ENCODE data around the gene PALLD.

Gene PALLD

GRCh38 chr4:168832763-168833575 is 336.1 kb downstream of the PALLD start:
- H3K4me1 ChIP-seq (ENCODE audit: control insufficient read depth, insufficient read depth, low read length): no peaks in the 10 kb centered on the region
- peak overlapping the region; percentile 60 for H3K9ac ChIP-seq (ENCODE audit: low read depth, low read length)
- no peaks in the 10 kb centered on the region for H3K9me3 ChIP-seq (ENCODE audit: control insufficient read depth, insufficient read depth, low read length)
- H3K27me3 ChIP-seq (ENCODE audit: control insufficient read depth, insufficient read depth, low read length): peaks cover 27% of the 10 kb centered on the region
- peak overlapping the region; percentile 87 for H3K4me3 ChIP-seq (ENCODE audit: low read depth, low read length)
- no peaks in the 10 kb centered on the region for H3K36me3 ChIP-seq (ENCODE audit: control insufficient read depth, insufficient read depth, low read length)

DNA sequence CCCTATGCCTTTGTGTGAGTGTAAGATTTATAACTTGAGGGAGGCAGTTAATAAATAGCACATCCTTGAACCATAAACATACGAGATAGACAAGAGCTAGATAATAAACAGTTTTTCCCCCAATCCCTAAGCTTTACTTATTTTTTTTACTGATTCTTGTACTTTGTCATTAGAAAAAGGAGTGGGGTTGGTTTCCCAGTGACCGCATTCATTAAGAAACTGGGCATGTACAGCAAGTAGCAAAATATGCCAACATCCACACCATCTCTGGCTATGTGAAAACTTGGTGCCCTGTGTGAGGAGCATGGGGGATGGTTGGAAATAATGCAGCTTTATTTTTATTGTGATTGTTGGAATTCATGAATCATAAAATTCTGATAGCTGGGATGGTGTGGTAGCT is 337.0 kb downstream of the PALLD start:
- Histone ChIP-seq H3K36me3 (ENCODE audit: control insufficient read depth, insufficient read depth, low read length) (no peaks in the 10 kb centered on the region), H3K9ac (ENCODE audit: low read depth, low read length) (no peak overlapping the region)

GRCh38 chr4:168835880-168836454 is 339.1 kb downstream of the PALLD start:
- Histone ChIP-seq H3K36me3 (ENCODE audit: control insufficient read depth, insufficient read depth, low read length) (no peaks in the 10 kb centered on the region), H3K9ac (ENCODE audit: low read depth, low read length) (no peak overlapping the region), H3K4me3 (ENCODE audit: low read depth, low read length) (no peak overlapping the region), H3K27me3 (ENCODE audit: control insufficient read depth, insufficient read depth, low read length) (peaks cover 17% of the 10 kb centered on the region), H3K4me1 (ENCODE audit: control insufficient read depth, insufficient read depth, low read length) (peaks cover 7% of the 10 kb centered on the region), H3K9me3 (ENCODE audit: control insufficient read depth, insufficient read depth, low read length) (no peaks in the 10 kb centered on the region)

More for the DNA sequence above, 337.0 kb downstream of the PALLD start:
- no peaks in the 10 kb centered on the region for H3K9me3 ChIP-seq (ENCODE audit: control insufficient read depth, insufficient read depth, low read length)
- peak overlapping the region; percentile 87 for H3K4me3 ChIP-seq (ENCODE audit: low read depth, low read length)
- H3K4me1 ChIP-seq (ENCODE audit: control insufficient read depth, insufficient read depth, low read length): no peaks in the 10 kb centered on the region
- peaks cover 27% of the 10 kb centered on the region for H3K27me3 ChIP-seq (ENCODE audit: control insufficient read depth, insufficient read depth, low read length)

- H3K4me3 ChIP-seq (ENCODE audit: low read depth, low read length): no peak overlapping the region
- H3K9me3 ChIP-seq (ENCODE audit: control insufficient read depth, insufficient read depth, low read length): no peaks in the 10 kb centered on the region
- H3K9ac ChIP-seq (ENCODE audit: low read depth, low read length): no peak overlapping the region
- H3K4me1 ChIP-seq (ENCODE audit: control insufficient read depth, insufficient read depth, low read length): peaks cover 10% of the 10 kb centered on the region
- no peaks in the 10 kb centered on the region for H3K36me3 ChIP-seq (ENCODE audit: control insufficient read depth, insufficient read depth, low read length)
- peaks cover 12% of the 10 kb centered on the region for H3K27me3 ChIP-seq (ENCODE audit: control insufficient read depth, insufficient read depth, low read length)
Measured at GRCh38 chr4:168836490-168836889, 339.6 kb downstream of the PALLD start.

DNA sequence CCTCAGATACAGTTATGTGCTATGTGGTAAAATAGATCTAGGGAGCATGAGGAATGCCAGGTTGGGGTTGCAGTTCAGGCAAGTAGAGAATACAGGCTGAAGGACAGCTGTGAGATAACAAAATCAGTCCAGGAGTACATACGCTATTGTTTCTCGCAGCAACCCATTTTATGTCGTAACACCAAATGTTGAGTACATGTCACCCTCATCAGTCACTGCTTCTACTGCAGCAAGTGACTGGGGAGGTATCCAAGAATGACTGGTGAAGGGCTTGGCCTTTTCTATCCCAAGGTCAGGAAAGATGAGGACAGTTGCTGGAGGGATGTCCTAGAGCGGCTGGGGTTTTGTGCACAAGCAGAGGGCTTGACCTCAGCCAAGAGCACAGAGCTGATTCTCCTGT is 341.1 kb downstream of the PALLD start:
- Histone ChIP-seq H3K4me1 (ENCODE audit: control insufficient read depth, insufficient read depth, low read length) (peaks cover 22% of the 10 kb centered on the region), H3K9ac (ENCODE audit: low read depth, low read length) (no peak overlapping the region), H3K27me3 (ENCODE audit: control insufficient read depth, insufficient read depth, low read length) (peaks cover 16% of the 10 kb centered on the region), H3K9me3 (ENCODE audit: control insufficient read depth, insufficient read depth, low read length) (no peaks in the 10 kb centered on the region), H3K36me3 (ENCODE audit: control insufficient read depth, insufficient read depth, low read length) (no peaks in the 10 kb centered on the region), H3K4me3 (ENCODE audit: low read depth, low read length) (no peak overlapping the region)

GRCh38 chr4:168839758-168840391 is 343.0 kb downstream of the PALLD start:
- peaks cover 22% of the 10 kb centered on the region for H3K4me1 ChIP-seq (ENCODE audit: control insufficient read depth, insufficient read depth, low read length)

DNA sequence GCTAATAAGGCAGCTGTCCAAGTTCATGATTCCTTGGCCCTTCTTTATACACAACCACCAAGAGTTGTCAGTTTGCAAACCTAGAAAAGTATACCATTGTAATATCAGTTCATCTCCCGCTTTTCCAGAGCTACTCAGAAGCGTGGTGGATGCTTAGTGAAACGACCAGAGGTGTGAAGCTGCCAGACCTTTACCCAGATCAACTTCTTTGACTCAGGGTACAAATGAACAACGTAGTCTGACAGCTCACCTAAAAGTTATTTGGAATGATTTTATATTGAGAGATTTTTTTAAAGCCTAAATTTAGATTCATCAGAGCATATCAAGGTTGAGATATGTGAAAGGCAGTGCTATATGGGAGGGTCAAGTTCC is 343.5 kb downstream of the PALLD start:
- H3K4me1 ChIP-seq (ENCODE audit: control insufficient read depth, insufficient read depth, low read length): peaks cover 22% of the 10 kb centered on the region
- H3K9me3 ChIP-seq (ENCODE audit: control insufficient read depth, insufficient read depth, low read length): no peaks in the 10 kb centered on the region
- peaks cover 6% of the 10 kb centered on the region for H3K27me3 ChIP-seq (ENCODE audit: control insufficient read depth, insufficient read depth, low read length)
- H3K9ac ChIP-seq (ENCODE audit: low read depth, low read length): no peak overlapping the region
- no peaks in the 10 kb centered on the region for H3K36me3 ChIP-seq (ENCODE audit: control insufficient read depth, insufficient read depth, low read length)
- H3K4me3 ChIP-seq (ENCODE audit: low read depth, low read length): no peak overlapping the region

More at GRCh38 chr4:168839758-168840391, 343.0 kb downstream of the PALLD start:
- Histone ChIP-seq H3K27me3 (ENCODE audit: control insufficient read depth, insufficient read depth, low read length) (peaks cover 6% of the 10 kb centered on the region), H3K9ac (ENCODE audit: low read depth, low read length) (no peak overlapping the region), H3K4me3 (ENCODE audit: low read depth, low read length) (no peak overlapping the region), H3K36me3 (ENCODE audit: control insufficient read depth, insufficient read depth, low read length) (no peaks in the 10 kb centered on the region), H3K9me3 (ENCODE audit: control insufficient read depth, insufficient read depth, low read length) (no peaks in the 10 kb centered on the region)

DNA sequence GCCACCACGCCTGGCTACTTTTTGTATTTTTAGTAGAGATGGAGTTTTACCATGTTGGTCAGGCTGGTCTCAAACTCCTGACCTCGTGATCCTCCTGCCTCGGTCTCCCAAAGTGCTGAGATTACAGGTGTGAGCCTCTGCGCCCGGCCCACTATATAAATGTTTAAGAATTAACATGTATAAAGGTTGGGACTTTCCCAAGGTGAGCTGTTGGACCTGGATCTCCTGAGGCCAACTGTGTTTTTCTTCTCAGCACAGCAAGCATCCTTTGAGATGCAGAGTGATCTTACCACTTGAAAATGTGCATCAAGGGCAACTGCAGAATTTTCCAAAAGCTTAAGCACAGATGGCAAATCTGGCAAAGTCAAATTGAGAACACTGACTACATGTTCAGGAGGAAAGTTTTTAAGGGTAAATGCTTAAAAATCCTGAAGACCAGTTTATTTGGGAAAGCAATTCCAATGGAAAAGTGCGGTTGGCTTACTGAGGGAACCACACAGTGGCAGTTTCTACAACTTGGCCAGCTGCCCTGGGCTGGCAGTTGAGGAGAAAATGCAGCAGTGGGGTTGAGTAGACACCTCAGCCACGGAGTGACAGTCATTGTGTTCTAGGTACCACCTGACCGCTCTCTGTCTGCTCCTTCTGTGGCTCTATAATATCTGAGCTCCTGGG is 344.3 kb downstream of the PALLD start:
- Histone ChIP-seq H3K36me3 (ENCODE audit: control insufficient read depth, insufficient read depth, low read length) (no peaks in the 10 kb centered on the region), H3K9me3 (ENCODE audit: control insufficient read depth, insufficient read depth, low read length) (no peaks in the 10 kb centered on the region), H3K4me1 (ENCODE audit: control insufficient read depth, insufficient read depth, low read length) (peaks cover 24% of the 10 kb centered on the region), H3K27me3 (ENCODE audit: control insufficient read depth, insufficient read depth, low read length) (peaks cover 6% of the 10 kb centered on the region), H3K4me3 (ENCODE audit: low read depth, low read length) (no peak overlapping the region), H3K9ac (ENCODE audit: low read depth, low read length) (no peak overlapping the region)

DNA sequence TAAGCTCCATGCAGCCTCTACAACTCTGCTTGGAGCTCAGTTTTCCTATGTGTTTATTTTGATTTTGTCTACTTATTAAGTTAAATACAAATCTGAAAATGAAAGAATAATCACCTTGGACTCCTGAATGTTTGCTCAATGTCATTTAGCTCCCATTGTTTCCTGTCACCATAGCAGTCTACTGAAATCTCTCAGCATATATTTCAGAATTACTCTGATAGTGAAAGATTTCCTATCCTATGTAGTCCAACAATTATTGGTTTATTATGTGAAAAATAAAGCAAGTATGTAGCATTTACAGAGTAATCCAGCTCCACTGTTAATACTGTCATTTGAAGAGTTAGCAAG is 344.8 kb downstream of the PALLD start:
- Histone ChIP-seq H3K4me1 (ENCODE audit: control insufficient read depth, insufficient read depth, low read length) (peaks cover 29% of the 10 kb centered on the region), H3K27me3 (ENCODE audit: control insufficient read depth, insufficient read depth, low read length) (peaks cover 6% of the 10 kb centered on the region), H3K36me3 (ENCODE audit: control insufficient read depth, insufficient read depth, low read length) (no peaks in the 10 kb centered on the region), H3K9ac (ENCODE audit: low read depth, low read length) (no peak overlapping the region), H3K4me3 (ENCODE audit: low read depth, low read length) (no peak overlapping the region), H3K9me3 (ENCODE audit: control insufficient read depth, insufficient read depth, low read length) (no peaks in the 10 kb centered on the region)

DNA sequence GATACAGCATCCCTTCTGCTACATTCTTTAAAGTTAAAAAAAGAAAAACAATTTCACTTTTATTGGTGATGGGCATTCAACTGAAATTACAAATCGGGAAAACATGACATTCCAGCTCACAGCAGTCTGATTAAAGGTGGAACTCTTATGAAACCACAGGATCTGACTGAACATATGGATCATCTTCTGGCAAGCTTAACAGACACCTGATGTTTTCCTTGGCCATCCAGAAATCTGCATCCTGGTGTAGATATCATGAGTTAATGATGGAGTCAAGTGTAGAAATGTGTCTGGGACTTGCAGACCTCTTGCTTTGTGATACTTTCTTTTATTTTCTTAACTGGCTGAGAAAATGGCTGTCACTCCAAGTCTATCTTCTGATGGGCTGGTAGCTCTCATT is 345.3 kb downstream of the PALLD start:
- H3K9me3 ChIP-seq (ENCODE audit: control insufficient read depth, insufficient read depth, low read length): no peaks in the 10 kb centered on the region

DNA sequence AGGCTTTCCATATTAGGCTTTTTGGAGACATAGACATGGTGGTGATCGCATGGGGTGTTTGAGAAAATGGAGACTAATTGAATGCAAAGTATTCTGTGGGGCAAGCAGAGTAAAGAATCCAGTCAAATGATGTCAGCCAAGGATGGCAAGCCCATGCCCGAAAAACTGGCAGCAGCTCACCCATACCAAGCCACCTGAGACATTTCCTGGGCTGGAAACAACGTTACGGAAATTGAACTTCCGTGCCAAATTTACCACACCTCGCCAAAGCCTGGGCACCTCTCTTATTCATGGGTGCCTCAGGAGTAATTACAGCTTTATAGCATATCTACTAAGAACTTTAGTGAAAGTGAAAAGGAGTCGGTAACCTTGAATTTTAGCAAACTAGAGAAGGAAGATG is 346.8 kb downstream of the PALLD start:
- peaks cover 33% of the 10 kb centered on the region for H3K4me1 ChIP-seq (ENCODE audit: control insufficient read depth, insufficient read depth, low read length)
- H3K4me3 ChIP-seq (ENCODE audit: low read depth, low read length): no peak overlapping the region
- H3K9me3 ChIP-seq (ENCODE audit: control insufficient read depth, insufficient read depth, low read length): no peaks in the 10 kb centered on the region
- H3K9ac ChIP-seq (ENCODE audit: low read depth, low read length): no peak overlapping the region
- peaks cover 6% of the 10 kb centered on the region for H3K27me3 ChIP-seq (ENCODE audit: control insufficient read depth, insufficient read depth, low read length)
- no peaks in the 10 kb centered on the region for H3K36me3 ChIP-seq (ENCODE audit: control insufficient read depth, insufficient read depth, low read length)

More for the DNA sequence above, 345.3 kb downstream of the PALLD start:
- Histone ChIP-seq H3K36me3 (ENCODE audit: control insufficient read depth, insufficient read depth, low read length) (no peaks in the 10 kb centered on the region), H3K9ac (ENCODE audit: low read depth, low read length) (no peak overlapping the region), H3K27me3 (ENCODE audit: control insufficient read depth, insufficient read depth, low read length) (peaks cover 6% of the 10 kb centered on the region), H3K4me3 (ENCODE audit: low read depth, low read length) (no peak overlapping the region), H3K4me1 (ENCODE audit: control insufficient read depth, insufficient read depth, low read length) (peaks cover 30% of the 10 kb centered on the region)
